Endothelial cell of umbilical vein (primary cell): ENCODE data around the gene COQ9.

Source experiments
- EZH2 ChIP-seq: IDR thresholded peaks from 2 replicates; pipeline ENCODE4 v1.6.1; 2012; ENCODE audit warnings: borderline replicate concordance, low read depth, mild to moderate bottlenecking, moderate library complexity, low read length, inconsistent platforms; ENCODE audit not compliant: severe bottlenecking
- POLR2A ChIP-seq: IDR thresholded peaks from 2 replicates; pipeline ENCODE4 v1.6.1; 2012; ENCODE audit warnings: low read depth, mild to moderate bottlenecking, control low read depth, low read length

- no peak for TF ChIP-seq EZH2
- TF ChIP-seq POLR2A, result no peak
Observed at GRCh38 chr16:57479976-57480753, 32.9 kb downstream of the COQ9 start.
